WTC11 (cell line): Measurements from ENCODE around the gene TKT.

Source experiments
- CBFB ChIP-seq: sonication (generic); formaldehyde crosslinking; IDR thresholded peaks from 2 replicates; pipeline ENCODE4 v1.8.1; 2022; ENCODE audit warnings: mild to moderate bottlenecking, low read depth, missing genetic modification reagents
- CTCF ChIP-seq: fragments of 200-600 bp; IDR thresholded peaks from 2 replicates; pipeline ENCODE4 v1.8.0; 2022; ENCODE audit warnings: antibody characterized with exemption
- ERG ChIP-seq: fragments of 250-450 bp; sonication (Bioruptor Pico); IDR thresholded peaks from 2 replicates; pipeline ENCODE4 v1.8.0; 2021; ENCODE audit warnings: mild to moderate bottlenecking
- ETV6 ChIP-seq: sonication (generic); formaldehyde crosslinking; IDR thresholded peaks from 2 replicates; pipeline ENCODE4 v1.8.1; 2022; ENCODE audit warnings: mild to moderate bottlenecking, missing genetic modification reagents
- NR1H2 ChIP-seq: sonication (generic); formaldehyde crosslinking; IDR thresholded peaks from 2 replicates; pipeline ENCODE4 v1.9.0; 2021; ENCODE audit warnings: mild to moderate bottlenecking, moderate library complexity, missing genetic modification reagents
- PRDM15 ChIP-seq: sonication (generic); formaldehyde crosslinking; IDR thresholded peaks from 2 replicates; pipeline ENCODE4 v1.8.0; 2022; ENCODE audit warnings: missing genetic modification reagents
- SP1 ChIP-seq: sonication (generic); formaldehyde crosslinking; conservative IDR thresholded peaks from 2 replicates; pipeline ENCODE4 v1.8.1; 2022; ENCODE audit warnings: missing genetic modification reagents

GRCh38 chr3:53221827-53222182, 34.0 kb downstream of the TKT start:
- TF ChIP-seq ERG (no peak), ETV6 (CRISPR knock-in tag) (no peak; the same call in 1 of the 2 replicates), PRDM15 (CRISPR knock-in tag) (no peak), NR1H2 (CRISPR knock-in tag) (no peak), CTCF (no peak), CBFB (no peak), SP1 (CRISPR knock-in tag) (no peak)
